ENCODE results near the gene PACS1.
A peak's percentile ranks its signal among the peaks of the same experiment; 100 is the strongest.

The PACS1 gene

GRCh38 chr11:66211100-66211499 is 141.0 kb downstream of the PACS1 start:
- Histone ChIP-seq H3K4me3 (no peak overlapping the region), H3K4me1 (peaks cover 13% of the 10 kb centered on the region), H3K9ac (no peak overlapping the region), H4K20me1 (no peaks in the 10 kb centered on the region), H3K9me3 (no peaks in the 10 kb centered on the region), H3K36me3 (peaks cover 55% of the 10 kb centered on the region), H3K4me2 (no peak overlapping the region), H3K27me3 (no peaks in the 10 kb centered on the region), H3K27ac (no peak overlapping the region)
- no peak for TF ChIP-seq Cebpa-rat (IDR thresholded peaks at IDR 0.05)

DNA sequence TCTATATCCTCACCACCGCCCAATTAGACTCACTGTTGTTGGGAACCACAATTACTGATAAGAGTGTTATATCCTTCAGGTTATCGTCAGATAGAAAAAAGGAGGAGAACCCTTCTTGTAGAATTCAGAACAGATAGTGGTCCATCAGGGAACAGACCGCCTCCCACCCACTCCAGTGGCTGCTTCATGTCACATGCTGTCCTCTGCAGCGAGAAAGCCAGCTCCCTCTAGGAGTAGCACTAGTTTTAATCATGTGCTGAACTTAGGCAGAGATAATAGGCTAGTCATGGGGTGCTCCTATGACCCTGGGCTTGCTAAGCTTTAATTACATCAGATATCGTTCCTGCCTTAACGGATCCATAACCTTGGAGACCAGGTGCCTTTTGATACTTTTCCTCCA is 146.8 kb downstream of the PACS1 start:
- no peaks in the 10 kb centered on the region for H3K27me3 ChIP-seq
- H3K9ac ChIP-seq, result no peak overlapping the region
- peaks cover 89% of the 10 kb centered on the region for H3K36me3 ChIP-seq
- no peak overlapping the region for H3K4me2 ChIP-seq
- TF ChIP-seq Cebpa-rat (IDR thresholded peaks at IDR 0.05), result no peak
- H3K9me3 ChIP-seq, result no peaks in the 10 kb centered on the region
- no peak overlapping the region for H3K4me3 ChIP-seq
- H3K27ac ChIP-seq, result no peak overlapping the region
- no peaks in the 10 kb centered on the region for H4K20me1 ChIP-seq
- H3K4me1 ChIP-seq, result peaks cover 40% of the 10 kb centered on the region

DNA sequence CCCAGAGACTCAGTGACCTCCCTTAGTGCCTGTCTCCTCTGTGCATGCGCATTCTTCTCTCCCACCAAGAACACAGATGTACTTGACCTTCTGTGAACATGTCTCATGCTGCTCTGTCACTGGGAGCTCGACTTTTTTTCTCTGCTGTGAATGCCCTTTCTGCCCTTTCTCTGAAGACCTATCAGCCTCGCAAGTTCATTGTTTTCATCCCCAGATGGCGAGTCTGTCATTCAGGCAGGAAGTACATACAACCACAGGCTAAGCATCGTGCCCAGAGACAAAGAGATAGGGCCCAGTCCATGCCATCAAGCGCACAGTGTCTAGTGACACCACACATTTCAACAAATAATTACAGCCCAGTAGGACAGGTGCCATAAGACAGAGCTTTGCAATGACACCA is 148.0 kb downstream of the PACS1 start:
- Histone ChIP-seq H3K9ac (peak overlapping the region; percentile 57), H3K4me1 (peaks cover 50% of the 10 kb centered on the region), H3K27ac (peak overlapping the region; percentile 55; the same call in 1 of the 2 replicates), H3K27me3 (no peaks in the 10 kb centered on the region), H3K36me3 (peaks cover 78% of the 10 kb centered on the region), H3K4me2 (peak overlapping the region; percentile 42), H4K20me1 (no peaks in the 10 kb centered on the region), H3K4me3 (no peak overlapping the region), H3K9me3 (no peaks in the 10 kb centered on the region)
- no peak for TF ChIP-seq Cebpa-rat (IDR thresholded peaks at IDR 0.05)

GRCh38 chr11:66218846-66219620 is 149.0 kb downstream of the PACS1 start:
- peaks cover 72% of the 10 kb centered on the region for H3K36me3 ChIP-seq
- no peak overlapping the region for H3K4me2 ChIP-seq
- H3K9ac ChIP-seq, result no peak overlapping the region
- peaks cover 51% of the 10 kb centered on the region for H3K4me1 ChIP-seq
- no peak for TF ChIP-seq Cebpa-rat (IDR thresholded peaks at IDR 0.05)
- no peaks in the 10 kb centered on the region for H3K9me3 ChIP-seq
- no peaks in the 10 kb centered on the region for H3K27me3 ChIP-seq
- no peaks in the 10 kb centered on the region for H4K20me1 ChIP-seq
- no peak overlapping the region for H3K27ac ChIP-seq
- no peak overlapping the region for H3K4me3 ChIP-seq

GRCh38 chr11:66219846-66220565 is 149.9 kb downstream of the PACS1 start:
- Histone ChIP-seq H3K4me2 (peak overlapping the region; percentile 13; the same call in 1 of the 2 replicates), H3K4me3 (no peak overlapping the region), H3K27me3 (no peaks in the 10 kb centered on the region), H3K9me3 (no peaks in the 10 kb centered on the region), H3K9ac (peak overlapping the region; percentile 15; the same call in 1 of the 2 replicates), H3K27ac (no peak overlapping the region), H4K20me1 (no peaks in the 10 kb centered on the region), H3K36me3 (peaks cover 76% of the 10 kb centered on the region), H3K4me1 (peaks cover 48% of the 10 kb centered on the region)
- no peak for TF ChIP-seq Cebpa-rat (IDR thresholded peaks at IDR 0.05)

- TF ChIP-seq Cebpa-rat (IDR thresholded peaks at IDR 0.05), result no peak
- H3K4me1 ChIP-seq, result peaks cover 48% of the 10 kb centered on the region
- H3K4me2 ChIP-seq, result no peak overlapping the region
- H3K36me3 ChIP-seq, result peaks cover 76% of the 10 kb centered on the region
- H3K9ac ChIP-seq, result no peak overlapping the region
- no peaks in the 10 kb centered on the region for H3K27me3 ChIP-seq
- no peaks in the 10 kb centered on the region for H3K9me3 ChIP-seq
- H3K4me3 ChIP-seq, result no peak overlapping the region
- H3K27ac ChIP-seq, result no peak overlapping the region
- H4K20me1 ChIP-seq, result no peaks in the 10 kb centered on the region
These were observed 150.5 kb downstream of the PACS1 start for GRCh38 chr11:66220566-66220935.

DNA sequence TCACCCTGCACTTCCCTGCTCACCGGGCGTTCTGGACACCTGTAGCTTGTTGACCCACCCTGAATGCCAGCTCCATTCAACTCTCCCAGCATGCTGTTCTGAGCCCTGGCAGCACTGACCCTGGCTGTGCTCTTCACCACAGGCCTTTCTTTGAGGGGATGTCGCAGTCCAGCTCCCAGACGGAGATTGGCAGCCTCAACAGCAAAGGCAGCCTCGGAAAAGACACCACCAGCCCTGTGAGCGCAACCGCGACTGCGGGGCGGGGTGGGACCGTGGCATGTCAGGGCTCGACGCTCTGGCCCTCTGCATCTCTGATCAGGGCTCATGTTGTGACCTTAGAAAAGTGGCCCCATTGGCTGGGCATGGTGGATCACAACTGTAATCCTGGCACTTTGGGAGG is 150.9 kb downstream of the PACS1 start:
- Histone ChIP-seq H3K9me3 (no peaks in the 10 kb centered on the region), H3K27me3 (no peaks in the 10 kb centered on the region), H3K36me3 (peaks cover 72% of the 10 kb centered on the region), H3K9ac (no peak overlapping the region), H3K4me1 (peaks cover 48% of the 10 kb centered on the region), H3K27ac (no peak overlapping the region), H3K4me2 (no peak overlapping the region), H3K4me3 (no peak overlapping the region), H4K20me1 (no peaks in the 10 kb centered on the region)
- no peak for TF ChIP-seq Cebpa-rat (IDR thresholded peaks at IDR 0.05)

GRCh38 chr11:66221726-66222236 is 151.7 kb downstream of the PACS1 start:
- H3K27me3 ChIP-seq, result no peaks in the 10 kb centered on the region
- H3K4me3 ChIP-seq, result no peak overlapping the region
- H3K27ac ChIP-seq, result no peak overlapping the region
- no peaks in the 10 kb centered on the region for H4K20me1 ChIP-seq
- peaks cover 64% of the 10 kb centered on the region for H3K36me3 ChIP-seq
- H3K9ac ChIP-seq, result peak overlapping the region; percentile 34; the same call in 1 of the 2 replicates
- no peak for TF ChIP-seq Cebpa-rat (IDR thresholded peaks at IDR 0.05)
- peaks cover 48% of the 10 kb centered on the region for H3K4me1 ChIP-seq
- no peak overlapping the region for H3K4me2 ChIP-seq
- no peaks in the 10 kb centered on the region for H3K9me3 ChIP-seq

GRCh38 chr11:66222358-66223149 is 152.5 kb downstream of the PACS1 start:
- Histone ChIP-seq H3K9ac (no peak overlapping the region), H3K4me2 (no peak overlapping the region; the same call in none of the 2 replicates), H3K36me3 (peaks cover 59% of the 10 kb centered on the region)

More at GRCh38 chr11:66222358-66223149, 152.5 kb downstream of the PACS1 start:
- no peaks in the 10 kb centered on the region for H3K27me3 ChIP-seq
- peak; percentile 12; the same call in 1 of the 2 replicates for TF ChIP-seq Cebpa-rat (IDR thresholded peaks at IDR 0.05)
- no peak overlapping the region for H3K4me3 ChIP-seq
- H3K27ac ChIP-seq, result no peak overlapping the region
- H3K9me3 ChIP-seq, result no peaks in the 10 kb centered on the region
- H3K4me1 ChIP-seq, result peaks cover 46% of the 10 kb centered on the region
- H4K20me1 ChIP-seq, result no peaks in the 10 kb centered on the region
